Fibroblast of gingiva (primary cell): ENCODE measurements around the gene CLIC6.
"Not testable (repeated sequence)": the region's sequence is repeated elsewhere in the genome, so short reads cannot be mapped to it uniquely, and the experiment has no call there.

ENCODE experiments used
- DNase-seq: peaks from one replicate; pipeline ENCODE4 v3.0.0-alpha.2; 2011; ENCODE audit warnings: low read depth

The CLIC6 gene

GRCh38 chr21:34653522-34653921 lies 15.3 kb upstream of the CLIC6 start:
- no peak for DNase-seq

- no peak for DNase-seq
Measured at GRCh38 chr21:34661848-34662247, 6.9 kb upstream of the CLIC6 start.

GRCh38 chr21:34667761-34668160 lies 1.0 kb upstream of the CLIC6 start:
- DNase-seq, result no peak

- no peak for DNase-seq
Measured at GRCh38 chr21:34669149-34669879, 520 bp downstream of the CLIC6 start.

- DNase-seq, result not testable (repeated sequence)
Measured at GRCh38 chr21:34669880-34670219, 1.1 kb downstream of the CLIC6 start.

- DNase-seq, result no peak
Measured at GRCh38 chr21:34670220-34670961, 1.6 kb downstream of the CLIC6 start.

- DNase-seq, result no peak
Measured at GRCh38 chr21:34670962-34671348, 2.2 kb downstream of the CLIC6 start.

GRCh38 chr21:34671462-34671861 lies 2.7 kb downstream of the CLIC6 start:
- no peak for DNase-seq

GRCh38 chr21:34671891-34672290 lies 3.1 kb downstream of the CLIC6 start:
- DNase-seq, result no peak

GRCh38 chr21:34673006-34673405 lies 4.2 kb downstream of the CLIC6 start:
- no peak for DNase-seq

GRCh38 chr21:34674468-34674867 lies 5.7 kb downstream of the CLIC6 start:
- no peak for DNase-seq

GRCh38 chr21:34675871-34676270 lies 7.1 kb downstream of the CLIC6 start:
- DNase-seq, result no peak

- no peak for DNase-seq
Measured at GRCh38 chr21:34679051-34679450, 10.3 kb downstream of the CLIC6 start.

- DNase-seq, result no peak
Measured at GRCh38 chr21:34684174-34684876, 15.5 kb downstream of the CLIC6 start.

- peak; percentile 81 for DNase-seq
Measured at GRCh38 chr21:34687065-34687464, 18.3 kb downstream of the CLIC6 start.

GRCh38 chr21:34687745-34688144 lies 19.0 kb downstream of the CLIC6 start:
- no peak for DNase-seq

- no peak for DNase-seq
Measured at GRCh38 chr21:34688145-34688544, 19.4 kb downstream of the CLIC6 start.

GRCh38 chr21:34688715-34689114 lies 19.9 kb downstream of the CLIC6 start:
- DNase-seq, result no peak

GRCh38 chr21:34690041-34690792 lies 21.4 kb downstream of the CLIC6 start:
- DNase-seq, result no peak

GRCh38 chr21:34690793-34691175 lies 22.0 kb downstream of the CLIC6 start:
- no peak for DNase-seq

GRCh38 chr21:34691390-34692032 lies 22.7 kb downstream of the CLIC6 start:
- no peak for DNase-seq

GRCh38 chr21:34692458-34693020 lies 23.7 kb downstream of the CLIC6 start:
- no peak for DNase-seq
